HG02763 (cell line): ENCODE measurements around the gene CST7.

Source experiments
- ATAC-seq: cut with Tn5 transposase; IDR thresholded peaks from one replicate; pipeline ENCODE4 v1.9.1; 2021; ENCODE audit warnings: mild to moderate bottlenecking, moderate library complexity; ENCODE audit not compliant: unreplicated experiment

The CST7 gene

GRCh38 chr20:24963672-24964505 is 14.8 kb downstream of the CST7 start:
- no peak for ATAC-seq

GRCh38 chr20:24964506-24964840 is 15.4 kb downstream of the CST7 start:
- ATAC-seq: no peak

DNA sequence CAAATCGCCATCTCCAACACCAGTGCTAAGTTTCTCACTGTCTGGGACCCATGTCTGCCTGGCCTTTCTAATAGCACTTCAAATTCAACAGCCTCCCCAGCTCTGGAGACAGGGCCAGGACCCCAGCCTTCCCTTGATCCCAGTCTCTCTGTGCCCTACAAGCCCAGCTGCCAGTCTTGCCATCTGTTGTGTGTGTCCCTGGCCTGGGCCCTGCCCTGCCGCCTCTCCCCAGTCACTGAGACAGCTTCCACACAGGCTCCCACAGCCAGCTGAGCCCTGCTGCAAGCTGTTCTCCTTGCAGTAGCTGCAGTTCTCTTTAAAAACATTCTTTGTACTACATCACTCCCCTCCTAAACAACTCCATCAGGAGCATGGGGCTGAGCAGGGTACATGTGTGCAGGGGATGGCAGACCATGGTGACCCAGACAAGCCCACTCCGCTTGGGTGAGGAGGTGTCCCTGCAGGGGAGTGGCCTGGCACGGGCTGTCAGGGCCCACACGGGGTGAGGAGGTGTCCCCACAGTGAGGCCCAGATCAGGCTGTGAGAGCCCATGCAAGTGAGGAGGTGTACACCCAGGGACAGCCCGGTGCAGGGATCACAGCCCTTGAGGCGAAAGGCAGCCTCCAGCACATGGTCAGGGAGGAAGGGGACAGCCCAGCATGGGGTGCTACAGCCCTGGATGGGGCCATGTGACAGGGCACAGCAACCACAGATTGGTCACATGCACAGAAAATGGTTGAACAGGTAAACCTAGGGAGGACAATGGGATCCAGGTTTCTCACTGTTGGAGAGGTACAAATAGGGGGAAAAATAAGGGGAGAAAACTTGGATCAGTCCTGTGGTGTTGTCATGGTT is 16.2 kb downstream of the CST7 start:
- ATAC-seq: no peak

DNA sequence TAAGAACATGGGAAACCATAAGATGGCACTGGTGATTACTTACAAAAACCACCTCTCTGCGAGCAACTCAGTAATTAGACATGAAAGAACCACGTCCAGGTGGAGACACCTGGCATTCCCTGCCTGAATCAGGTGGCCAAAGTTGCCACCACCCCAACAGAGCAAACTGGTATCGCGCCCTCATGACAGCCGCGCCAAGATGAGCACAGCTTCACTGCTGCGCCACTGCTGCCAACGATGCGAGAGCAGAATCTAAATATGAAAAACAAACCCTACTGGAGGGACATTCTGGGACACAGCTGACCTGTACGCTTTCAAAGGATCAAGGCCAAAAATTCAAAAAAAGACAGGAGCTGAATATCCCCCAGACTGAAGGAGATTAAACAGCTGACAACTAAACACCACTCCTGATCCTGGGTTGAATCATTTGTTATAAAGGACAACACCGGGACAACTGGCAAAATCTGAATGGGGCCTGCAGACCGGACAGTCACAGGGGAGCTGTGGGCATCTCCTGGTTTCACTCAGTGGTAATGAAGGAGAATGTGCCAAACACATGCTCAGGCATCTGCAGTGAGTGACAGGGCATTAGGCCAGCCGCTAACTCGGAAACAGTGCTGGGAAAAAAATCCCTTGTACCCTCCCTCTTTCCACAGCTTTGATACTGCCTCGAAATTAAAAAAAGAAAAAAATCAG is 17.4 kb downstream of the CST7 start:
- no peak for ATAC-seq

DNA sequence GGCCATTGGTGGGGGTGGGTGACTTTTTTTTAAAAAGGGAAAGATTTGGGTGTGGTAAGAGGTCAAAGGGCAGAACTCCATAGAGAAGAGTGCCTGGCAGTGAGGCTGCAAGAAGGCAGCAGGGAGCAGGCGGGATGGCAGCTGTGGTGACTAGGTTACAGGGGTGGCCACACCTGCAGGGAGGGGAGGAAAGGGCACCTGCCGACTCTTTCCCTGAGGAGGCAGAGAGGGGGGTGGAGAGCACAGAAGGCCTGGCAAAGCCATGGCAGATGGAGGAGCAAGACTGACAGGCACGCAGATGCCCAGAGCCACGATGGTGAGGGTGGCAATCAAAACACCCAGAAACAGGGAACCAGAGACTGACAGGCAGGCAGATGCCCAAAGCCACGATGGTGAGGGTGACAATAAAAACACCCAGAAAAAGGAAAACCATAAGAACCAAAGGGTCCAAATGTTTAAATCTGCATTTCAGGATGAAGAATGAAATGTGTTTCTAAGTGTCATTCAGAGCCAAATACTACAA is 19.3 kb downstream of the CST7 start:
- no peak for ATAC-seq

GRCh38 chr20:24969186-24970029 is 20.3 kb downstream of the CST7 start:
- ATAC-seq: no peak

DNA sequence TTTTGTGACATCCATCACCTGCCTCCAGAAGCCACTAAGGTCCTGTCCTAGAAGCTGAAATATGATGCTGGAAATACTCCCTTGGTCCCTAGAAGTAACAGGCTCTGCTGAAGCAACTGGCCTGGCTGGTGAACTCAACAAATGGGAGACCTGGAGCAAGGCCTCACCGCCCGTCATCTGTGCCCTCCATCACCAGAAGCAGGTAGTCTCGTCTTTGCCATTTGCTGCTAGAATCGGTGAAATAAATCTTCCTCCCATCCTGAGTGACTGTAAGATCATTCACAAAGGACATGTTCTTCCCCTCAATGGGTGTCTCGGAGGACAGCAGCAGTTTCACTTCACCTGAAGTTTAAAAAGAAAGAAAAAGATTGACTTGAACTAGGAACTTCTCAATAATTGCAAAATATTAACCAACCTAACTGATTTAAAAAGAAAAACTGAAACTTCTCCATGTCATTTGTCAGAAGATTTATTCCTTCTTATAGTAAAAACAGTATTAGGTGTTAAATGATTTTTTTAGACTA is 21.0 kb downstream of the CST7 start:
- ATAC-seq: no peak

DNA sequence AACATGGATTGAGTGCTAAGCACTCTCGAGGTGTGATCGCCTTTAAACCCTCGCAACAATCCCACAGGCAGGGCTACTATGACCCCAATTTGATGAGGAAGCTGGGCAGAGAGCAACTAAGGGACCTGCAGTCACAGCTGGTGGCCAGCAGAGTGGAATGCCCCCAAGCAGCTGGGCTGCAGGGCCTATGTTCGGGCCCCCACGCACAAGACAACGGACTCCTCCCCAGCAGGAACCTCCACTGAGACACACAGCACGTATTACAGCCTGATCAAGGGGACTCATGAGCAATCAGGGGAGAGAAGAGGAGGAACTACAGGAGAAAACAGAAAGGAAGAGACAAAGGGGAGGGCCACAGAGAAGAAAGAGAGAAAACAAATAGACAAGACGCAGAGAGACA is 21.7 kb downstream of the CST7 start:
- no peak for ATAC-seq

DNA sequence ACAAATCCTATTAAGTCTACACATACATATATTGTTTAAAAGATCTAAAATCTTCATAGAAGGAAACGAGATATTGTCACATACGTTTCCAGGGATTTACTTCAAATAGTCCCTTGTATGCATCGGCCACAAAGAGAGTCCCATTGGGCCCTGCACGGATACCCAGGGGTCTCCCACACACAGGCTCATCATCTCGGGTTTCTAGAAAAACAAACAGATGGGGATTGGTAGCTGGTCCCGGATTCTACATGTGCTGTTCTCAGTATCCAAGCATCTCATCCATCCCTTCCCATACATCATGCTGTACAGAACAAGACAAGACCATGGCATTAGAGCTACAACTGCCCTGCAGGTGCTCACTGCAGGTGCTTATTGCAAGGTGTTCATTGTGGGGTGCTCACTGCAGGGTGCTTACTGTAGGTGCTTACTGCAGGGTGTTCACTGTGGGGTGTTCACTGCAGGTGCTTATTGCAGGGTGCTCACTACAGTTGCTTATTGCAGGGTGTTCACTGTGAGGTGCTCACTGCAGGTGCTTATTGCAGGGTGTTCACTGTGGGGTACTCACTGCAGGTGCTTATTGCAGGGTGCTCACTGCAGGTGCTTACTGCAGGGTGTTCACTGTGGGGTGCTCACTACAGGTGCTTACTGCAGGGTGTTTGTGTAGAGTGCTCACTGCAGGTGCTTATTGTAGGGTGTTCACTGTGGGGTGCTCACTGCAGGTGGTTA is 22.5 kb downstream of the CST7 start:
- ATAC-seq: no peak

GRCh38 chr20:24972341-24972740 is 23.3 kb downstream of the CST7 start:
- no peak for ATAC-seq

- ATAC-seq: no peak
Observed at GRCh38 chr20:24977336-24977735, 28.3 kb downstream of the CST7 start.

- no peak for ATAC-seq
Observed at GRCh38 chr20:24977797-24978196, 28.7 kb downstream of the CST7 start.

DNA sequence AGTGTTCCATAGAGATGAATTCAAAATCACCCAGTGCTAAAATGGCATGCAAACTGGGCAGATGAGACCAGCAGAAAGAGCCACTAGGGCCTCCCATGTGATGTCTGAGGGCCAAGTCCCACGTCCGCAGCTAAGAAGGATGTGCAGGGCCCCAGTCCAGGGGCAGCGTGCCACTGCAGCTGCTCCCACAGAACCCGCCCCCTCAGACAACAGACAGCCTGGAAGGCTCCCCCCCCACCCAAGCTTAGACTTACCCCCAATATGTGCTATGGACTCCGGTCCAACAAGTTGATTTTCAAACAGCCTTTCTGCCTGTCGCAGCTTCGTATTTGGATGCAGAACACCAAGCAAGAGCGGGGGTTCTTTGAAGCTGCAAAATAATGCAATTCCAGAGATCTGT is 29.4 kb downstream of the CST7 start:
- ATAC-seq: no peak

DNA sequence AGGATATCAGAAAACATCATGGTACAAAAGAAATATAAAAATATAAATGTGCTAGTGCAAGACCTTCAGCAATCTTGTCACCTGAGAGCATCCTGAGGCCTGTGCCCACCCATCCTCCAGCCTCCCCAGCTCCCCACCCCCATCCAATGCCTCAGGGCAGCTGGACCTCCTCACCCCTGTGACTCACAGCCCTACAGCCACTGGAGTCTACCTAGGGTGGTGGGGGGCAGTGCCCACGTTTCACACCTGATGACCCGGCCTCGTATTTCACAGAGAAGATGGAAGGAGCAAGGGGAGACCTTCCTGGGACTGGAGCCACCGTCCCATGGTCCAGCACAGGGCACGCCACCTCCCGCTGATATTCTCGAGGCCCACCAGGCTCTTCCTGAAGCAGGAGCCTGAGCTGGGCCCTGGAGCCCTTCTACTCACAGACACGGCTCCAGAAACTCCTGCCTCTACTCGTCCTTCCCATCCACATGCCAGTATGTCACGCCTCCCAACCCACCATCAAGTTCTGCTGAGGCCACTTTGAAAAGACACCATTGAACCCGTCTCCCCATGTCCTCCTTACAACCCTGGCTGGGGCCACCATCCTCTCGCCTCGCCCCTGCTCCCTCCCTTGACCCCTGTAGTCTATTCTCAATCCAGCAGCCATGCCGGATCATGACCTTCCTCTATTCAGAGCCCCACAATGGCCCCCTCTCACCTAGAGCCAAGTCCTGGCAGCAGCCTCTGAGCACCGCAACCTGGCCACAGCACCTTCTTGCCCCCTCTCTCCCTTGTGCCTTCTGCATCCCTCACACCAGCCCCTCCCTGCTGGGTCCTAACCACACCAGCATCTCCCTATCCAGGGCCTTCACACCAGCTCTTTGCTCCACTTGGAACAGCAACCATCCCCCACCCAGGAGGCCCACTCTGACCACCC is 30.2 kb downstream of the CST7 start:
- ATAC-seq: no peak

- no peak for ATAC-seq
Observed at GRCh38 chr20:24980291-24981053, 31.4 kb downstream of the CST7 start.

DNA sequence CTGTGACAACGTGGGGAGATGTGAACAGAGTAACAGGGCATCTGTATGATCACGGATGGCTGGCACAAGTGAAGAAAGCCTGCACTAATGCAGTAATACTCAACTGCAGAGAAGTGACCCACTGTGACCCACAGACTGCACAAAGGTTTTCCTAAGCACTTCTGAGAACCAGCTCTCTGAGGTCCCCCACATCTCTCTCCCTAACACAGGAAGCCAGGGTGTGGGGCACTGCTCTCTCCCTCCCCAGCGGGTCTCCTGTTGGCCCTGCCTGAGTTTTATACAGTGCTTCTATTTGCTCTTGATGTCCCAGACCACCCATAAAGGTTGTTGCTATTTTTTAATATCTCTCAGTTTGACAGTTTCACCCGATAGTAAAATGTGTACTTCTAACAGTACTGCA is 32.2 kb downstream of the CST7 start:
- ATAC-seq: no peak

DNA sequence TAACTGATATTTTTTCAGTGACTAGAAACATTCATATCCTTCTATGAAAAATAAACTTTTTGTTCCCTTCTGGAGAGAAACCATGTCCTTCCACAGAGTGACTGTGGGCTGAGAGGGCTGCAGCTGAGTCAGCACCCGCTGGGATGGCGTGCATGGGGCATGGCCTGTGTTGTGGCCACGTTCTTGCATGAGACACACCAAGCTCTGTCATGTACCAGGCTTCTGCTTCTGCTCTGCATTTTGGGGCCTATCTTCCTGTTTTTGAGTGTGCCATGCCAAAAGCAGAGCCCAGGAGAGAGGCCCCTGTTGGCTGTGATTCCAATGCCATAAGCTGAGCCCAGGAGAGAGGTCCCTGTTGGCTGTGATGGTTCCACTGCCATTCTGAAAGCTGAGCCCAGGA is 32.7 kb downstream of the CST7 start:
- ATAC-seq: no peak

DNA sequence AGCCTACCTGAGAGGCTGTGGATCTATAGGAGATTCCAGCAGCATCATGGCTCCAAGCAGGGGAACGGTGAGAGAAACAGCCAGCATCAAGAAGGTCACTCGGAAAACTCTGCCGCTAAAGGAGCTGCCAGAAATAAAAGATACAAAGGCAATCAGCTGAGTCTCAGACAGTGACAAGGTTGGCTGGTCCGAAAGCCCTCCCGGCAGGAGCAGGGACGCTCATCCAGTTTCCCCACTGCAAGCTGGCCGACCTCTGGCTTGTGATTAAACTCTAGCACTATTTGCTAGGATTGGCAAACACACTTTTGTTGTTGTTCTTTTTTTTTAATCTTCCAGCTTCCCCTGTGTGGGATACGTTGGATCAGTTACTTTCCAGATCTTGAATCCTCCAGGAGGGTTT is 34.8 kb downstream of the CST7 start:
- no peak for ATAC-seq
